KMS-11 (cell line): ENCODE data around the gene NTRK3.
"Not testable (repeated sequence)": the region's sequence is repeated elsewhere in the genome, so short reads cannot be mapped to it uniquely, and the experiment has no call there.

Source experiments
- H2AFZ ChIP-seq: fragments of 200-600 bp; sonication (generic); 2 replicates; pipeline ENCODE4 v1.6.1; 2016; ENCODE audit warnings: antibody characterized with exemption, mixed run types, low read depth
- H3K27ac ChIP-seq: fragments of 200-600 bp; sonication (generic); 2 replicates; pipeline ENCODE4 v1.6.1; 2016; ENCODE audit warnings: mild to moderate bottlenecking, mixed run types
- H3K27me3 ChIP-seq: fragments of 200-600 bp; sonication (generic); 2 replicates; pipeline ENCODE4 v1.6.1; 2017; ENCODE audit warnings: mild to moderate bottlenecking, low read depth, mixed run types, moderate library complexity; ENCODE audit not compliant: insufficient read depth
- H3K36me3 ChIP-seq: fragments of 200-600 bp; sonication (generic); 2 replicates; pipeline ENCODE4 v1.6.1; 2017; ENCODE audit warnings: mild to moderate bottlenecking, mixed run types; ENCODE audit not compliant: insufficient read depth
- H3K4me1 ChIP-seq: fragments of 200-600 bp; sonication (generic); 2 replicates; pipeline ENCODE4 v1.6.1; 2016; ENCODE audit warnings: mild to moderate bottlenecking, low read depth, mixed run types; ENCODE audit not compliant: poor library complexity, severe bottlenecking
- H3K4me2 ChIP-seq: fragments of 200-600 bp; sonication (generic); 2 replicates; pipeline ENCODE4 v1.7.0; 2016; ENCODE audit warnings: mild to moderate bottlenecking, mixed run types
- H3K4me3 ChIP-seq: fragments of 200-600 bp; sonication (generic); IDR thresholded peaks from 2 replicates; pipeline ENCODE4 v1.6.1; 2017; ENCODE audit warnings: low read depth, low read length, mixed read lengths; ENCODE audit not compliant: insufficient read depth
- H3K79me2 ChIP-seq: fragments of 200-600 bp; sonication (generic); 2 replicates; pipeline ENCODE4 v1.6.1; 2016; ENCODE audit warnings: low read depth, mixed run types; ENCODE audit not compliant: insufficient read depth
- H3K9ac ChIP-seq: fragments of 200-600 bp; sonication (generic); 2 replicates; pipeline ENCODE4 v1.6.1; 2016; ENCODE audit warnings: mild to moderate bottlenecking, mixed run types
- H4K20me1 ChIP-seq: fragments of 200-600 bp; sonication (generic); 2 replicates; pipeline ENCODE4 v1.6.1; 2016; ENCODE audit warnings: mild to moderate bottlenecking, mixed run types; ENCODE audit not compliant: insufficient read depth
- CTCF ChIP-seq: fragments of 200-600 bp; sonication (generic); conservative IDR thresholded peaks from 2 replicates; pipeline ENCODE4 v1.6.1; 2017; ENCODE audit warnings: low read depth, mild to moderate bottlenecking, antibody characterized with exemption, low read length, moderate library complexity, mixed read lengths

The NTRK3 gene

GRCh38 chr15:88040516-88040915, 216.0 kb downstream of the NTRK3 start:
- Histone ChIP-seq H3K4me1 (no peaks in the 10 kb centered on the region), H3K27me3 (no peaks in the 10 kb centered on the region), H3K79me2 (no peaks in the 10 kb centered on the region), H3K36me3 (no peaks in the 10 kb centered on the region), H4K20me1 (no peaks in the 10 kb centered on the region), H3K4me3 (no peak overlapping the region), H3K9ac (no peak overlapping the region), H3K27ac (no peak overlapping the region), H2AFZ (no peak overlapping the region), H3K4me2 (no peak overlapping the region)
- no peak for TF ChIP-seq CTCF

- H3K4me3 ChIP-seq: no peak overlapping the region
- H3K27ac ChIP-seq: no peak overlapping the region
- no peaks in the 10 kb centered on the region for H4K20me1 ChIP-seq
- H3K9ac ChIP-seq: no peak overlapping the region
- H3K79me2 ChIP-seq: no peaks in the 10 kb centered on the region
- no peaks in the 10 kb centered on the region for H3K4me1 ChIP-seq
- no peak overlapping the region for H3K4me2 ChIP-seq
- H3K27me3 ChIP-seq: no peaks in the 10 kb centered on the region
- TF ChIP-seq CTCF: no peak
- H2AFZ ChIP-seq: no peak overlapping the region
- H3K36me3 ChIP-seq: no peaks in the 10 kb centered on the region
These were observed 218.3 kb downstream of the NTRK3 start for GRCh38 chr15:88038261-88038660.

GRCh38 chr15:88036154-88036839, 220.2 kb downstream of the NTRK3 start:
- H3K27ac ChIP-seq: no peak overlapping the region
- no peaks in the 10 kb centered on the region for H3K27me3 ChIP-seq
- no peaks in the 10 kb centered on the region for H3K79me2 ChIP-seq
- no peak overlapping the region for H3K4me2 ChIP-seq
- H2AFZ ChIP-seq: no peak overlapping the region
- no peak overlapping the region for H3K4me3 ChIP-seq
- H3K9ac ChIP-seq: no peak overlapping the region
- H3K36me3 ChIP-seq: no peaks in the 10 kb centered on the region
- H4K20me1 ChIP-seq: no peaks in the 10 kb centered on the region
- no peaks in the 10 kb centered on the region for H3K4me1 ChIP-seq
- TF ChIP-seq CTCF: no peak

GRCh38 chr15:88035381-88035780, 221.2 kb downstream of the NTRK3 start:
- Histone ChIP-seq H3K27me3 (no peaks in the 10 kb centered on the region), H3K4me2 (no peak overlapping the region), H3K27ac (no peak overlapping the region)

GRCh38 chr15:88033421-88033820, 223.1 kb downstream of the NTRK3 start:
- not testable (repeated sequence) for H3K27ac ChIP-seq, H4K20me1 ChIP-seq, H2AFZ ChIP-seq

More at GRCh38 chr15:88035381-88035780, 221.2 kb downstream of the NTRK3 start:
- no peaks in the 10 kb centered on the region for H3K36me3 ChIP-seq
- no peak overlapping the region for H2AFZ ChIP-seq
- no peak overlapping the region for H3K9ac ChIP-seq
- no peaks in the 10 kb centered on the region for H4K20me1 ChIP-seq
- no peak overlapping the region for H3K4me3 ChIP-seq
- no peaks in the 10 kb centered on the region for H3K4me1 ChIP-seq
- H3K79me2 ChIP-seq: no peaks in the 10 kb centered on the region
- no peak for TF ChIP-seq CTCF

More at GRCh38 chr15:88033421-88033820, 223.1 kb downstream of the NTRK3 start:
- not testable (repeated sequence) for H3K27me3 ChIP-seq, H3K79me2 ChIP-seq, H3K9ac ChIP-seq, H3K4me3 ChIP-seq, H3K4me2 ChIP-seq, H3K36me3 ChIP-seq, H3K4me1 ChIP-seq
